ENCODE data around the gene ALPK1. TPM values are rescaled to one million over a fixed set of nuclear protein-coding genes. Genes with fewer than 3 reads are reported as not detected.

Gene ALPK1
- total RNA-seq, 1 donor from 2014 or later = 1.4 TPM

- Histone ChIP-seq H3K27ac (ENCODE audit: low read depth, low read length) (no peak overlapping the region), H3K4me3 (ENCODE audit: insufficient read depth, low read depth, low read length) (no peak overlapping the region), H3K4me2 (ENCODE audit: low read length) (no peak overlapping the region), H4K20me1 (ENCODE audit: insufficient read depth, low read length) (peaks cover 3% of the 10 kb centered on the region), H3K36me3 (ENCODE audit: insufficient read depth, low read length) (no peaks in the 10 kb centered on the region), H3K4me1 (ENCODE audit: insufficient read depth, low read length) (peaks cover 12% of the 10 kb centered on the region), H2AFZ (ENCODE audit: low read depth, low read length) (no peak overlapping the region), H3K27me3 (ENCODE audit: insufficient read depth, low read length) (no peaks in the 10 kb centered on the region), H3K9ac (ENCODE audit: low read length) (no peak overlapping the region), H3K9me3 (ENCODE audit: insufficient read depth, low read depth, low read length) (no peaks in the 10 kb centered on the region), H3K79me2 (ENCODE audit: insufficient read depth, low read length) (peaks cover 19% of the 10 kb centered on the region)
- FAIRE-seq = no peak
- Mint-ChIP-seq H3K4me1 (ENCODE audit: low read depth, unreplicated experiment) (no peaks in the 10 kb centered on the region), H3K27me3 (ENCODE audit: low read depth, unreplicated experiment) (no peaks in the 10 kb centered on the region), H3K4me3 (ENCODE audit: unreplicated experiment) (peak overlapping the region; percentile 14), H3K9me3 (ENCODE audit: unreplicated experiment) (peaks cover 5% of the 10 kb centered on the region), H3K27ac (ENCODE audit: unreplicated experiment) (no peak overlapping the region), H3K36me3 (ENCODE audit: low read depth, unreplicated experiment) (no peaks in the 10 kb centered on the region)
- no peak for TF ChIP-seq EZH2 (IDR thresholded peaks at IDR 0.05; ENCODE audit: insufficient read depth, low read length)
- DNase-seq (ENCODE audit: low read depth) = no peak
Observed at GRCh38 chr4:112287258-112287989, 9.7 kb upstream of the ALPK1 start.

GRCh38 chr4:112288455-112288854 is 8.7 kb upstream of the ALPK1 start:
- FAIRE-seq (no peak), DNase-seq (ENCODE audit: low read depth) (no peak)
- H2AFZ ChIP-seq (ENCODE audit: low read depth, low read length) = no peak overlapping the region
- peaks cover 3% of the 10 kb centered on the region for H4K20me1 ChIP-seq (ENCODE audit: insufficient read depth, low read length)
- TF ChIP-seq CTCF (IDR thresholded peaks at IDR 0.05; ENCODE audit: insufficient read depth, low read depth, low read length) = no peak
- TF ChIP-seq EZH2 (IDR thresholded peaks at IDR 0.05; ENCODE audit: insufficient read depth, low read length) = no peak
- H3K4me2 ChIP-seq (ENCODE audit: low read length) = no peak overlapping the region
- Mint-ChIP-seq H3K27ac (ENCODE audit: unreplicated experiment) (no peak overlapping the region), H3K36me3 (ENCODE audit: low read depth, unreplicated experiment) (no peaks in the 10 kb centered on the region), H3K9me3 (ENCODE audit: unreplicated experiment) (peaks cover 6% of the 10 kb centered on the region), H3K4me1 (ENCODE audit: low read depth, unreplicated experiment) (no peaks in the 10 kb centered on the region), H3K4me3 (ENCODE audit: unreplicated experiment) (no peak overlapping the region), H3K27me3 (ENCODE audit: low read depth, unreplicated experiment) (no peaks in the 10 kb centered on the region)
- no peaks in the 10 kb centered on the region for H3K27me3 ChIP-seq (ENCODE audit: insufficient read depth, low read length)
- H3K9me3 ChIP-seq (ENCODE audit: insufficient read depth, low read depth, low read length) = no peaks in the 10 kb centered on the region
- H3K9ac ChIP-seq (ENCODE audit: low read length) = no peak overlapping the region
- H3K4me3 ChIP-seq (ENCODE audit: insufficient read depth, low read depth, low read length) = no peak overlapping the region
- H3K27ac ChIP-seq (ENCODE audit: low read depth, low read length) = no peak overlapping the region
- H3K36me3 ChIP-seq (ENCODE audit: insufficient read depth, low read length) = no peaks in the 10 kb centered on the region
- peaks cover 12% of the 10 kb centered on the region for H3K4me1 ChIP-seq (ENCODE audit: insufficient read depth, low read length)
- peaks cover 12% of the 10 kb centered on the region for H3K79me2 ChIP-seq (ENCODE audit: insufficient read depth, low read length)

- H3K9me3 ChIP-seq (ENCODE audit: insufficient read depth, low read depth, low read length) = no peaks in the 10 kb centered on the region
- H3K27me3 ChIP-seq (ENCODE audit: insufficient read depth, low read length) = no peaks in the 10 kb centered on the region
- no peak overlapping the region for H3K4me2 ChIP-seq (ENCODE audit: low read length)
- Mint-ChIP-seq H3K4me1 (ENCODE audit: low read depth, unreplicated experiment) (no peaks in the 10 kb centered on the region), H3K9me3 (ENCODE audit: unreplicated experiment) (peaks cover 8% of the 10 kb centered on the region), H3K27ac (ENCODE audit: unreplicated experiment) (no peak overlapping the region), H3K36me3 (ENCODE audit: low read depth, unreplicated experiment) (no peaks in the 10 kb centered on the region), H3K27me3 (ENCODE audit: low read depth, unreplicated experiment) (no peaks in the 10 kb centered on the region), H3K4me3 (ENCODE audit: unreplicated experiment) (no peak overlapping the region)
- H3K27ac ChIP-seq (ENCODE audit: low read depth, low read length) = no peak overlapping the region
- H3K9ac ChIP-seq (ENCODE audit: low read length) = no peak overlapping the region
- no peak for TF ChIP-seq EZH2 (IDR thresholded peaks at IDR 0.05; ENCODE audit: insufficient read depth, low read length)
- no peak for TF ChIP-seq CTCF (IDR thresholded peaks at IDR 0.05; ENCODE audit: insufficient read depth, low read depth, low read length)
- H3K36me3 ChIP-seq (ENCODE audit: insufficient read depth, low read length) = no peaks in the 10 kb centered on the region
- H2AFZ ChIP-seq (ENCODE audit: low read depth, low read length) = no peak overlapping the region
- DNase-seq (ENCODE audit: low read depth) (no peak), FAIRE-seq (no peak)
- no peaks in the 10 kb centered on the region for H4K20me1 ChIP-seq (ENCODE audit: insufficient read depth, low read length)
- peaks cover 5% of the 10 kb centered on the region for H3K79me2 ChIP-seq (ENCODE audit: insufficient read depth, low read length)
- H3K4me1 ChIP-seq (ENCODE audit: insufficient read depth, low read length) = peaks cover 5% of the 10 kb centered on the region
- H3K4me3 ChIP-seq (ENCODE audit: insufficient read depth, low read depth, low read length) = no peak overlapping the region
Observed at GRCh38 chr4:112289407-112290253, 7.5 kb upstream of the ALPK1 start.
